ENCODE data around the gene AAMDC. TPM values are rescaled to one million over a fixed set of nuclear protein-coding genes. Genes with fewer than 3 reads are reported as not detected.
"Not testable (repeated sequence)": the region's sequence is repeated elsewhere in the genome, so short reads cannot be mapped to it uniquely, and the experiment has no call there.

AAMDC gene
- total RNA-seq, 1 donor from 2014 or later: 56.4 TPM

- peaks cover 0 to 33% of the 10 kb centered on the region in 2 donors for H3K4me1 ChIP-seq
- no peaks in the 10 kb centered on the region for H3K36me3 ChIP-seq
- intact Hi-C loops (cut with DNase I): loop anchor here (1.0 to 10.0 kb wide), 6 partner anchors 183 to 755 kb away; partner anchors contain the start of genes CAPN5, CLNS1A, KCTD21 and NARS2
- H3K4me3 ChIP-seq: peak overlapping the region; percentile 77 to 84
- peak overlapping the region; percentile 91 to 97 for H3K27ac ChIP-seq
- H3K27me3 ChIP-seq: no peaks in the 10 kb centered on the region
- TF ChIP-seq, protein P1, sequence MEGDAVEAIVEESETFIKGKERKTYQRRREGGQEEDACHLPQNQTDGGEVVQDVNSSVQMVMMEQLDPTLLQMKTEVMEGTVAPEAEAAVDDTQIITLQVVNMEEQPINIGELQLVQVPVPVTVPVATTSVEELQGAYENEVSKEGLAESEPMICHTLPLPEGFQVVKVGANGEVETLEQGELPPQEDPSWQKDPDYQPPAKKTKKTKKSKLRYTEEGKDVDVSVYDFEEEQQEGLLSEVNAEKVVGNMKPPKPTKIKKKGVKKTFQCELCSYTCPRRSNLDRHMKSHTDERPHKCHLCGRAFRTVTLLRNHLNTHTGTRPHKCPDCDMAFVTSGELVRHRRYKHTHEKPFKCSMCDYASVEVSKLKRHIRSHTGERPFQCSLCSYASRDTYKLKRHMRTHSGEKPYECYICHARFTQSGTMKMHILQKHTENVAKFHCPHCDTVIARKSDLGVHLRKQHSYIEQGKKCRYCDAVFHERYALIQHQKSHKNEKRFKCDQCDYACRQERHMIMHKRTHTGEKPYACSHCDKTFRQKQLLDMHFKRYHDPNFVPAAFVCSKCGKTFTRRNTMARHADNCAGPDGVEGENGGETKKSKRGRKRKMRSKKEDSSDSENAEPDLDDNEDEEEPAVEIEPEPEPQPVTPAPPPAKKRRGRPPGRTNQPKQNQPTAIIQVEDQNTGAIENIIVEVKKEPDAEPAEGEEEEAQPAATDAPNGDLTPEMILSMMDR (IDR thresholded peaks at IDR 0.05): no peak
- H3K9me3 ChIP-seq: no peaks in the 10 kb centered on the region
- DNase-seq (ENCODE audit: low spot score in 2 of 2): peak in 1 of 2 donors; percentile 68
These were observed 901 bp upstream of the AAMDC start for GRCh38 chr11:77819921-77820564.

DNA sequence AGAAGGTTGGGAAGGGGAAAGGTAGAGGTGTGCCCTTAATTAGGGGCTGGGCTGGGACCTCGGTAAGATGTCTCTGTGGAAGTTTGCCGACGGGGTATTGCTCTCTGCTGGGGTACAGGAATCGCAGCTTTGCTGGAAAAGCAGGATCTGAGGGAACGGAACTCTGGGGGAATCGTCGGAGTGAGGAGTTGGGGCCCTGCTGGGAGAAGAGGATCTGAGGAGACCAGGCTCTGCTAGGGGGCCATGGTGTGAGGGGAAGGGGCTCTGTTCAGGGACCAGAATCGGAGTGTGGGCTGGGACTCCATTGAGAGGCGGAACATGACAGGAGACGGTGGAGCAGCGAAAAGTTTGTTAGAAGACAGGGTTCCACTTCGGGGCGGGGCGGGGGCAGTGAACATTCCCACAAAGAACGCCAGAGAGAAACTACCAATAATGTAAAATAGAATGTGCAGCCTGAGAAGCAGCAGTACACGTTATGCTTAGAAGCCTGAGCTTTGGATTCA is 456 bp downstream of the AAMDC start:
- TF ChIP-seq, protein P1 (IDR thresholded peaks at IDR 0.05): no peak
- intact Hi-C loops (cut with DNase I): loop anchor here (1.0 to 10.0 kb wide), 6 partner anchors 173 to 757 kb away; partner anchors contain the start of genes CAPN5, CLNS1A, INTS4 and NARS2
- peak in 1 of 2 donors; percentile 63 for DNase-seq (ENCODE audit: low spot score in 2 of 2)

GRCh38 chr11:77822126-77822525 is 1.2 kb downstream of the AAMDC start:
- H3K9me3 ChIP-seq; DNase-seq (ENCODE audit: low spot score in 2 of 2); H3K27ac ChIP-seq; H3K36me3 ChIP-seq; H3K27me3 ChIP-seq: not testable (repeated sequence)
- H3K4me3 ChIP-seq: peak overlapping the region; percentile 77 to 84
- peaks cover 0 to 30% of the 10 kb centered on the region in 2 donors for H3K4me1 ChIP-seq
- intact Hi-C loops (cut with DNase I): loop anchor here (5.0 to 10.0 kb wide), 4 partner anchors 185 to 757 kb away; partner anchors contain the start of genes CAPN5, CLNS1A and NARS2

More for the DNA sequence above, 456 bp downstream of the AAMDC start:
- H3K4me3 ChIP-seq: peak overlapping the region; percentile 77 to 84
- H3K27ac ChIP-seq: peak overlapping the region; percentile 91 to 97
- H3K4me1 ChIP-seq: peaks cover 0 to 30% of the 10 kb centered on the region in 2 donors
- no peaks in the 10 kb centered on the region for H3K9me3 ChIP-seq
- H3K27me3 ChIP-seq: no peaks in the 10 kb centered on the region
- H3K36me3 ChIP-seq: no peaks in the 10 kb centered on the region

- peak overlapping the region in 1 of 2 donors; percentile 24 for H3K27ac ChIP-seq
These were observed 2.8 kb downstream of the AAMDC start for GRCh38 chr11:77823775-77824174.

DNA sequence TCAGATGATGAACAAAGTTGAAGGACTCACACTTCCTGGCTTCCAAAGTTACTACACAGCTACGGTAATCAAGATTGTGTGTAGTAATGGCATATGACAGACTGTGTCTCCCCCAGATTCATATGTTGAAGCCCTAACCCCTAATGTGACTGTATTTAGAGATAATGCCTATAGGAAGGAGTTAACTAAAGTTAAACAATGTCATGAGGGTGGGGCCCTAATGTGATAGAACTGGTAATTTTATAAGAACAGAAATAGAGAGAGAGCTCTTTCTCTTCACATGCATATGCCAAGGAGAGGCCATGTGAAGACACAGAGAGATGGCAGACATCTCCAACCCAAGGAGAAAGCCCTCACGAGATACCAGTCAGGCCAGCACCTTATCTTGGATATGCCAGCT is 8.0 kb downstream of the AAMDC start:
- TF ChIP-seq, protein P1 (IDR thresholded peaks at IDR 0.05): no peak
- intact Hi-C loops (cut with DNase I): loop anchor here (10.0 kb wide), 2 partner anchors 336 to 764 kb away; partner anchors contain the start of gene CAPN5
- Histone ChIP-seq H3K4me3 (no peak overlapping the region), H3K27ac (no peak overlapping the region), H3K27me3 (no peaks in the 10 kb centered on the region), H3K9me3 (peaks cover 0 to 4% of the 10 kb centered on the region in 2 donors), H3K36me3 (no peaks in the 10 kb centered on the region), H3K4me1 (peaks cover 0 to 3% of the 10 kb centered on the region in 2 donors)
- no peak for DNase-seq (ENCODE audit: low spot score in 2 of 2)

More at GRCh38 chr11:77823775-77824174, 2.8 kb downstream of the AAMDC start:
- H3K27me3 ChIP-seq: no peaks in the 10 kb centered on the region
- TF ChIP-seq, protein P1 (IDR thresholded peaks at IDR 0.05): no peak
- peaks cover 0 to 23% of the 10 kb centered on the region in 2 donors for H3K4me1 ChIP-seq
- H3K36me3 ChIP-seq: no peaks in the 10 kb centered on the region
- DNase-seq (ENCODE audit: low spot score in 2 of 2): no peak
- no peaks in the 10 kb centered on the region for H3K9me3 ChIP-seq
- H3K4me3 ChIP-seq: peak overlapping the region in 1 of 2 donors; percentile 32
- intact Hi-C loops (cut with DNase I): loop anchor here (5.0 to 10.0 kb wide), 4 partner anchors 186 to 759 kb away; partner anchors contain the start of genes CAPN5, CLNS1A and NARS2

GRCh38 chr11:77833302-77833701 is 12.4 kb downstream of the AAMDC start:
- no peak overlapping the region for H3K27ac ChIP-seq
- intact Hi-C loops (cut with DNase I): no loop called here
- H3K4me3 ChIP-seq: no peak overlapping the region
- H3K9me3 ChIP-seq: peaks cover 0 to 4% of the 10 kb centered on the region in 2 donors
- no peaks in the 10 kb centered on the region for H3K27me3 ChIP-seq
- DNase-seq (ENCODE audit: low spot score in 2 of 2): no peak
- TF ChIP-seq, protein P1 (IDR thresholded peaks at IDR 0.05): no peak
- no peaks in the 10 kb centered on the region for H3K4me1 ChIP-seq
- H3K36me3 ChIP-seq: peaks cover 0 to 10% of the 10 kb centered on the region in 2 donors
